ENCODE results near the gene AATF. TPM values are rescaled to one million over a fixed set of nuclear protein-coding genes. Genes with fewer than 3 reads are reported as not detected.
A peak's percentile ranks its signal among the peaks of the same experiment; 100 is the strongest.

Gene AATF
- total RNA-seq, 6 experiments from 2014 or later, result 13.2 to 19.5 (median 16.7) TPM

DNA sequence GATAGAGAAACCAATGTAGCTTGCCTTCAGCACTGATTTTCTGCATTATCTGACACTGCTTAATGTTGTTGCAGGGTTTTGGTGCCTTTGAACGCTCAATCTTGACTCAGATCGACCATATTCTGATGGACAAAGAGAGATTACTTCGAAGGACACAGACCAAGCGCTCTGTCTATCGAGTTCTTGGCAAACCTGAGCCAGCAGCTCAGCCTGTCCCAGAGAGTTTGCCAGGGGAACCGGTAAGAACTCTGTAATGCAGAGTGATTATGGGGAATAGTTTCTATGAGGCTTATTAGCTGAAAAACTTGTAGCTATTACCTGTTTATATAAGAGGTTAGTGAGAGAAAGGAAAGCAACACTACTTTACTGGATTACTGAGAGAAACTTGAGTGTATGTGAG is 40.4 kb downstream of the AATF start:
- H3K36me3 ChIP-seq, result peaks cover 5 to 49% (median 12%) of the 10 kb centered on the region in 4 donors
- ATAC-seq, result peak in 1 of 4 donors; percentile 58
- TF ChIP-seq, protein P1, sequence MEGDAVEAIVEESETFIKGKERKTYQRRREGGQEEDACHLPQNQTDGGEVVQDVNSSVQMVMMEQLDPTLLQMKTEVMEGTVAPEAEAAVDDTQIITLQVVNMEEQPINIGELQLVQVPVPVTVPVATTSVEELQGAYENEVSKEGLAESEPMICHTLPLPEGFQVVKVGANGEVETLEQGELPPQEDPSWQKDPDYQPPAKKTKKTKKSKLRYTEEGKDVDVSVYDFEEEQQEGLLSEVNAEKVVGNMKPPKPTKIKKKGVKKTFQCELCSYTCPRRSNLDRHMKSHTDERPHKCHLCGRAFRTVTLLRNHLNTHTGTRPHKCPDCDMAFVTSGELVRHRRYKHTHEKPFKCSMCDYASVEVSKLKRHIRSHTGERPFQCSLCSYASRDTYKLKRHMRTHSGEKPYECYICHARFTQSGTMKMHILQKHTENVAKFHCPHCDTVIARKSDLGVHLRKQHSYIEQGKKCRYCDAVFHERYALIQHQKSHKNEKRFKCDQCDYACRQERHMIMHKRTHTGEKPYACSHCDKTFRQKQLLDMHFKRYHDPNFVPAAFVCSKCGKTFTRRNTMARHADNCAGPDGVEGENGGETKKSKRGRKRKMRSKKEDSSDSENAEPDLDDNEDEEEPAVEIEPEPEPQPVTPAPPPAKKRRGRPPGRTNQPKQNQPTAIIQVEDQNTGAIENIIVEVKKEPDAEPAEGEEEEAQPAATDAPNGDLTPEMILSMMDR (IDR thresholded peaks at IDR 0.05), result no peak
- TF ChIP-seq POLR2A (IDR thresholded peaks at IDR 0.05), result no peak
- 55% methylated on average over 4 of the region's 6 CpGs for WGBS (ENCODE audit: insufficient coverage, low coverage, low lambda C conversion rate, missing lambda C conversion rate)
- no peak overlapping the region for H3K27ac ChIP-seq
- no peaks in the 10 kb centered on the region for H3K4me1 ChIP-seq
- H3K4me3 ChIP-seq, result no peak overlapping the region
- DNase-seq, result no peak
- H3K9me3 ChIP-seq, result no peaks in the 10 kb centered on the region
- no peaks in the 10 kb centered on the region for H3K27me3 ChIP-seq
- intact Hi-C loops (cut with DNase I), result no loop called here

DNA sequence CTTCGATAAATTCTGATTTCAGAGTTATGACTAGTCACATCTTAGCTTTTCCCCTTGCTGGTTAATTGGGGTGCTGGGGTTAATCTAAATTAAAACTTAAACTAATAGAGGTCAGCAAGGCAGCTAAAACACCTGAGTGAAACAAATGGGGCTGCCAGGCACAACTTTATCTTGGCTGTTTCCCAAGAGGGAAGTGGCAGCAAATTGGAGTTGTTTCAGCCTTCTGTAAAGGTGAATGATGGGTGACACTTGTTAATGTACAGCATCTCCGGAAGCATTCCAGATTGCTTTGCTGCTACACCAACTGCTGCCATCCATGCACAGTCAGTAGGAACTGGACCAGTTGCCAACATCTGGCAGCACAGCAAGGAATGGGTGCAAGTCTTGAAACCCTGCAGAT is 43.9 kb downstream of the AATF start:
- DNase-seq (peak in 1 of 3 donors; percentile 48), ATAC-seq (peak in 3 of 4 donors; percentile 23 to 62 (median 32))
- Histone ChIP-seq H3K36me3 (peaks cover 0 to 63% (median 19%) of the 10 kb centered on the region in 4 donors), H3K9me3 (no peaks in the 10 kb centered on the region), H3K4me1 (no peaks in the 10 kb centered on the region), H3K27ac (no peak overlapping the region), H3K27me3 (no peaks in the 10 kb centered on the region), H3K4me3 (no peak overlapping the region)
- 80% methylated on average over 1 of the region's 2 CpGs for WGBS (ENCODE audit: insufficient coverage, low coverage, low lambda C conversion rate, missing lambda C conversion rate)
- intact Hi-C loops (cut with DNase I), result no loop called here
- TF ChIP-seq, protein P1 (IDR thresholded peaks at IDR 0.05), result no peak
- no peak for TF ChIP-seq POLR2A (IDR thresholded peaks at IDR 0.05)

DNA sequence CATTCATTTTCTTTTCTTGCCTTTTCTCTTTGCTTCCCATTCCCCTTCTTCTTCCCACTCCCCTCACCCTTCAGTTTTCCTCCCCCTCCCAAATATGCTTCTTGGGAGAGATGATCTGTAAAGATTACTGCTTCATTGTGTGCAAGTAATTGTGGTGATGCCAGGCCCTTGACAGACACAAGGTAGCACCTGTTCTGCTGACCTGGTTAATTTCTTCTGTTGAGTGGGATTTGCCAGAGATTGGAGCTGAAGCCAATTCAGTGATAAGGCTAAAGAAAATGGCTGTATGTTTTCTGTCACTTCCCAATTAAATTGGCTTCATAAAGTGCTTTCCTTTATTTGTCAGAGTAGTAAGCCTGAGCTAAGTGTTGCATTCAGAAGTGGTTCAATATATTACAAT is 44.5 kb downstream of the AATF start:
- no peaks in the 10 kb centered on the region for H3K4me1 ChIP-seq
- no peak for DNase-seq
- no peaks in the 10 kb centered on the region for H3K9me3 ChIP-seq
- no peak overlapping the region for H3K4me3 ChIP-seq
- TF ChIP-seq POLR2A (IDR thresholded peaks at IDR 0.05), result no peak
- TF ChIP-seq, protein P1 (IDR thresholded peaks at IDR 0.05), result no peak
- H3K27me3 ChIP-seq, result no peaks in the 10 kb centered on the region
- no peak overlapping the region for H3K27ac ChIP-seq
- intact Hi-C loops (cut with DNase I), result no loop called here
- no peak for ATAC-seq
- H3K36me3 ChIP-seq, result peaks cover 0 to 64% (median 19%) of the 10 kb centered on the region in 4 donors

DNA sequence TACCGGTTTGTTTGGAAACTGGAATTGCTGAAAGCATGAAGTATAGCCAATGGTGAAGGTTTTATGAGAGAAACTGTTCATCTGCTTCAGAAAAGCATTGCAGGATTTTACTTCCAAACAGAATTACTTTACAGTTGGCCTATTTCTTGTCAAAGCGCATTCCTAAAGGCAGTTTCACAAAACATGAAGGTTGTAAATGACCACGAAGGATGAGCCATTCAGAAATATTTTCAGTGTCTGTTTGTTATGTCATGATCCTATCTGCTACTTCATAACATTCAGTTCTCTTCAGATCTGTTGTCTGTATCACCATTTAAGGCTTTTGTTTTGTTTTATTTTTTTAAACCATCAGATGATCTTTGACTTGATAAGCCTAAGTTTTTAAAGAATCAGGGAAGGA is 45.7 kb downstream of the AATF start:
- H3K27ac ChIP-seq, result no peak overlapping the region
- DNase-seq (no peak), ATAC-seq (no peak)
- TF ChIP-seq POLR2A (IDR thresholded peaks at IDR 0.05), result no peak
- TF ChIP-seq, protein P1 (IDR thresholded peaks at IDR 0.05), result no peak
- H3K4me1 ChIP-seq, result no peaks in the 10 kb centered on the region
- H3K27me3 ChIP-seq, result no peaks in the 10 kb centered on the region
- WGBS (ENCODE audit: insufficient coverage, low coverage, low lambda C conversion rate, missing lambda C conversion rate), result 88% methylated on average over 3 of the region's 3 CpGs
- H3K36me3 ChIP-seq, result peaks cover 0 to 53% (median 14%) of the 10 kb centered on the region in 4 donors
- H3K4me3 ChIP-seq, result no peak overlapping the region
- intact Hi-C loops (cut with DNase I), result no loop called here
- no peaks in the 10 kb centered on the region for H3K9me3 ChIP-seq

DNA sequence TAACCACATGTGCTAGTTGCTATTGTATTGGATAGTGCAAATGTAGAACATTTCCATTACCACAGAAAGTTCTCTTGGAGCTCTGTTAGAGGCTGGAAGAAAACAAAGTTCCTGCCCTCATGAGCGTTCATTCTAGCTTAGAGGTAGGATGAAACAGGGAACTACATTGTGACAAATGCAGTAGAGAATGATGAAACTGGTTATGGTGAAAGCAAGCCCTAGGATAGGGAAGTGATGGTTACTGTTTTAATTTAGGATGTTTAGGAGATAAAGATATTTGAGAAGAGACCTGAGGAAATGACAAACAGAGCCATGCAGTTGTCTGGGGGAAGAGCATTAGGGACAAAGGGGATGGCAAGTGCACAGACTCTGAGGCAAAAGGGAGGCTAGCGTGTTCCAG is 50.7 kb downstream of the AATF start:
- DNase-seq, result no peak
- H3K27me3 ChIP-seq, result no peaks in the 10 kb centered on the region
- H3K4me1 ChIP-seq, result no peaks in the 10 kb centered on the region
- ATAC-seq, result no peak
- H3K9me3 ChIP-seq, result no peaks in the 10 kb centered on the region
- 86% methylated on average over 2 of the region's 2 CpGs for WGBS (ENCODE audit: insufficient coverage, low coverage, low lambda C conversion rate, missing lambda C conversion rate)
- peaks cover 0 to 27% (median 8%) of the 10 kb centered on the region in 4 donors for H3K36me3 ChIP-seq
- H3K4me3 ChIP-seq, result no peak overlapping the region
- no peak overlapping the region for H3K27ac ChIP-seq
- intact Hi-C loops (cut with DNase I), result no loop called here
- TF ChIP-seq POLR2A (IDR thresholded peaks at IDR 0.05), result no peak
- TF ChIP-seq, protein P1 (IDR thresholded peaks at IDR 0.05), result no peak
